Stomach (tissue), 4 donors: ENCODE measurements around the gene CTRL.

ENCODE experiments used
- CTCF ChIP-seq, 7 experiments: fragments of 450-650 bp in 4 of 7; fragments of 200-600 bp in 3 of 7; sonication (generic) in 3 of 7; IDR thresholded peaks; one replicate each; pipeline ENCODE4 v1.5.1; 2016 to 2019; ENCODE audit warnings: antibody characterized with exemption in 7 of 7, control low read depth in 2 of 7, mild to moderate bottlenecking in 1 of 7
- EP300 ChIP-seq: sonication (generic); formaldehyde crosslinking; IDR thresholded peaks from one replicate; pipeline ENCODE4 v1.6.1; 2017; ENCODE audit warnings: antibody characterized with exemption
- POLR2A ChIP-seq, 4 donors: fragments of 450-650 bp; IDR thresholded peaks; one replicate each; pipeline ENCODE4 v1.6.1; 2016; ENCODE audit warnings: antibody characterized with exemption in 4 of 4, control low read depth in 2 of 4, mild to moderate bottlenecking in 1 of 4, moderate library complexity in 1 of 4

- TF ChIP-seq POLR2A (IDR thresholded peaks at IDR 0.05) (no peak), CTCF (IDR thresholded peaks at IDR 0.05) (no peak), EP300 (no peak)
Observed at GRCh38 chr16:67935101-67935401, 3.4 kb upstream of the CTRL start.
